Psoas muscle (tissue), 8 donors: ENCODE results near the gene APLP2. TPM values are rescaled to one million over a fixed set of nuclear protein-coding genes. Genes with fewer than 3 reads are reported as not detected.

Experiments used
- ATAC-seq, 4 donors: fragments of 200-7000 bp; cut with Tn5 transposase; one replicate each; pipeline ENCODE4 v1.9.1; 2020; ENCODE audit warnings: moderate library complexity in 3 of 4, mild to moderate bottlenecking in 2 of 4
- DNase-seq, 2 donors: peaks; one replicate each; pipeline ENCODE4 v3.0.0-alpha.2; 2020
- H3K27ac ChIP-seq: fragments of 200-600 bp; one replicate; pipeline ENCODE4 v1.8.0; 2022
- H3K27me3 ChIP-seq, 3 donors: fragments of 200-600 bp in 1 of 3; one replicate each; pipeline versions ENCODE4 v1.6.1 to v1.8.0; 2013 to 2022; ENCODE audit warnings: low read length in 2 of 3, mild to moderate bottlenecking in 2 of 3, moderate library complexity in 1 of 3; ENCODE audit not compliant: insufficient read depth in 3 of 3
- H3K36me3 ChIP-seq, 2 donors: fragments of 200-600 bp in 1 of 2; one replicate each; pipeline versions ENCODE4 v1.6.1 to v1.8.0; 2013 to 2022; ENCODE audit warnings: low read depth in 1 of 2, mild to moderate bottlenecking in 1 of 2, moderate library complexity in 1 of 2; ENCODE audit not compliant: insufficient read depth in 1 of 2
- H3K4me1 ChIP-seq: fragments of 200-600 bp; one replicate; pipeline ENCODE4 v1.8.0; 2022
- H3K4me3 ChIP-seq: fragments of 200-600 bp; one replicate; pipeline ENCODE4 v1.8.0; 2022; ENCODE audit warnings: mild to moderate bottlenecking
- H3K9me3 ChIP-seq: fragments of 200-600 bp; one replicate; pipeline ENCODE4 v1.8.0; 2022
- WGBS, 3 donors: extraction: QIAGEN DNeasy Blood & Tissue Kit; methylation state at CpG; one replicate each; pipeline versions ENCODE4 v1.1.6 to v1.1.7; 2013; 5-methylcytosine and 5-hydroxymethylcytosine counted together
- intact Hi-C, 2 donors: fragments of 100-400 bp; cut with DNase I; formaldehyde crosslinking; loops; one replicate each; pipeline versions ENCODE4 v1.11.0 to v1.14.2; 2022
- polyA plus RNA-seq, 3 donors: library from polyadenylated mRNA; stranded (reverse); fragments of 200-250 nt; gene quantifications; one replicate each; pipeline ENCODE4 v1.2.3, GENCODE V29; 2013
- total RNA-seq, 4 donors: library from RNA; stranded (reverse); fragmentation: NEBNext Ultra II Directional in 2 of 4; extraction: Animal tissue kit (Norgen Biotek cat#: 25700) in 2 of 4; gene quantifications; one replicate each; pipeline versions ENCODE4 v1.2.1 to v1.2.4, GENCODE V29; 2021 to 2023
- TF ChIP-seq, protein P1 (sequence below): fragments of 200-600 bp; IDR thresholded peaks from one replicate; pipeline ENCODE4 v1.8.0; 2022; ENCODE audit warnings: antibody characterized with exemption
- donor health status: healthy with polysubstance abuse.
- donor health status: DM: no; HTN: no; CAD: no; lungs with moderate emphysema.
- donor health status: Bipolar disorder and iron deficiency.
- donor health status: healthy.
- donor health status: DM: yes; HTN: yes; CAD: no.
- donor health status: DM: no; HTN: no; CAD: no.
- donor health status: DM: no; HTN: no; CAD: no.
- donor health status: DM: yes; HTN: yes; CAD: no.

APLP2 gene
- total and polyA plus RNA-seq, 7 donors, result 37.8 to 96.7 (median 67.6) TPM

DNA sequence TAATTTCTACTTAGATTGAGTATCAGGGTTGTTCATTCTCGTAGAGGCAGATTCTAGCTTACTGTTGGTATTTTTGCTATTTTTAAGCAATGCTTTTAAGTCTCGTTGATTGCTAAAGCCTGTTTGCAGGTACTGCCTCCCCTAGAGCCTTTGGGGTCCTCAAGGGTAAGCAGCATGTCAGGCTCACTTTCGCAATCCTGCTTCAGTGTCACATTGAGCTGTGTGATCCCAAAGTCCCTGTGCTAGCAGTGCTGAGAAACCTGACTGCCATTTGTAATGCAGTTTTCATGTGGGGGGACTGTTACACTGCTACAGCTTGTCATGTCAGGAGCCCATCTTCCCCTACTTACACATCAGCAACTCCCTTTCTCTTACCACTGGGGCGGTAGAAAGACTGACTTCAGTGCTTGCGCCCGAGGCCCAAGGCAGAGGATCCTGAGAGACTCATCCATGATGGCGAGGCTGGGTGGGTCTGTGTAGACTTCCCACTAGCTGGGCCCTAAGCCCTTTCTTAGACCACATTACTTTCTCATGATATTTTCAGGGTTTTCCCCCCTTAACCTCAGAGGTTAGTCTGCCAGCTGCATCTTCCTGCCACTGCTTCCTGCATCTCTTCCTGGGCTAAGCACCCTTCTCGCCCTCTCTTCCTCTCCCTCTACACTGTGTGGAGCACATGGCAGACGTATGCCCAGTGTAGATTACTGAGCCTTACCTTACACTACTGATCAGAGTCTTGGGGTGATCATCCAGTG, 49.1 kb downstream of the APLP2 start:
- Histone ChIP-seq H3K27me3 (no peaks in the 10 kb centered on the region), H3K36me3 (peaks cover 6 to 21% of the 10 kb centered on the region in 2 donors), H3K4me1 (peaks cover 10% of the 10 kb centered on the region), H3K4me3 (no peak overlapping the region), H3K27ac (no peak overlapping the region), H3K9me3 (no peaks in the 10 kb centered on the region)
- DNase-seq (no peak), ATAC-seq (no peak)
- intact Hi-C loops, result no loop called here
- WGBS, 3 donors, result 86 to 94% (median 92%) methylated on average over 9 of the region's 9 CpGs
- TF ChIP-seq, protein P1, sequence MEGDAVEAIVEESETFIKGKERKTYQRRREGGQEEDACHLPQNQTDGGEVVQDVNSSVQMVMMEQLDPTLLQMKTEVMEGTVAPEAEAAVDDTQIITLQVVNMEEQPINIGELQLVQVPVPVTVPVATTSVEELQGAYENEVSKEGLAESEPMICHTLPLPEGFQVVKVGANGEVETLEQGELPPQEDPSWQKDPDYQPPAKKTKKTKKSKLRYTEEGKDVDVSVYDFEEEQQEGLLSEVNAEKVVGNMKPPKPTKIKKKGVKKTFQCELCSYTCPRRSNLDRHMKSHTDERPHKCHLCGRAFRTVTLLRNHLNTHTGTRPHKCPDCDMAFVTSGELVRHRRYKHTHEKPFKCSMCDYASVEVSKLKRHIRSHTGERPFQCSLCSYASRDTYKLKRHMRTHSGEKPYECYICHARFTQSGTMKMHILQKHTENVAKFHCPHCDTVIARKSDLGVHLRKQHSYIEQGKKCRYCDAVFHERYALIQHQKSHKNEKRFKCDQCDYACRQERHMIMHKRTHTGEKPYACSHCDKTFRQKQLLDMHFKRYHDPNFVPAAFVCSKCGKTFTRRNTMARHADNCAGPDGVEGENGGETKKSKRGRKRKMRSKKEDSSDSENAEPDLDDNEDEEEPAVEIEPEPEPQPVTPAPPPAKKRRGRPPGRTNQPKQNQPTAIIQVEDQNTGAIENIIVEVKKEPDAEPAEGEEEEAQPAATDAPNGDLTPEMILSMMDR, result no peak

DNA sequence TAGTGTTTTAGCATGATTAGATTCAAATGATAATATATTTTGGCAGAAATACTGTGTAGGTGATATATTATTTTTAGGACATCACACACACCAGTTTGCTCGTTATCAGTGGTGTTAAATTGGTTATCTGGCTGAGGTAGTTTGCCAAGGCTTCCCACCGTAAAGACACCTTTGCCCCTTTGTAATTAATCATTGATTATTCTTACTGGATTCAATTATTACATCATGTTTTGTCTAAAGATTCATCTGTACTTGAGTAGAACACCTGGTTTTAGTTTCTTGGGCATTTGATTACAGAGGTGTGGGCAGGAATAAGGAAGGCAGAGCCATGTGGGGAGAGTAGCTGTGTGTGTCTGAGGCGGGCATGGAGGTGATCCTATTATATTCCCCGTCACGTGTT, 50.4 kb downstream of the APLP2 start:
- intact Hi-C loops, result no loop called here
- peaks cover 9% of the 10 kb centered on the region for H3K4me1 ChIP-seq

DNA sequence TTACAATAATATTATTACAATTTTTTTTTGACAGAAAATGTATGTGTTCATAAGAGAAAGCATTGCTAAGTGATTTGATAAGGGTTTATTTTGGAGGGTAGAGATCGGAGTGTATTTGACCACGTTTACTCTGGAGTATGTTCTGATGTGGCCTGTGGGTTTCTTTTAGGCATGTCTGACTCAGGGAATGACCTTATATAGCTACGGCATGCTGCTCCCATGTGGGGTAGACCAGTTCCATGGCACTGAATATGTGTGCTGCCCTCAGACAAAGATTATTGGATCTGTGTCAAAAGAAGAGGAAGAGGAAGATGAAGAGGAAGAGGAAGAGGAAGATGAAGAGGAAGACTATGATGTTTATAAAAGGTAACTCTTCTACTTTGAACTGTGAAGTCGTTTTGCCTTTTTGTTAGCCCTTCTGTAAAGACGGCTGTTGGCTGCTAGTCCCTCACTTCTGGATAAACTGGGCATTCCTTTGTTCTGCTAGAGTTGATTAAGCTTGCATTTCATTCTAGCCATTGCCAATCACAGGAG, 51.8 kb downstream of the APLP2 start:
- no peak for DNase-seq
- WGBS, 3 donors, result 65 to 74% (median 73%) methylated on average over 5 of the region's 5 CpGs
- Histone ChIP-seq H3K4me3 (no peak overlapping the region), H3K27ac (peak overlapping the region; percentile 46), H3K36me3 (peaks cover 6 to 30% of the 10 kb centered on the region in 2 donors), H3K9me3 (no peaks in the 10 kb centered on the region), H3K27me3 (no peaks in the 10 kb centered on the region), H3K4me1 (peaks cover 4% of the 10 kb centered on the region)
- TF ChIP-seq, protein P1, result no peak
- no peak for ATAC-seq
- intact Hi-C loops, result no loop called here

More for the DNA sequence above, 50.4 kb downstream of the APLP2 start:
- DNase-seq (no peak), ATAC-seq (no peak)
- TF ChIP-seq, protein P1, result no peak
- peaks cover 6 to 30% of the 10 kb centered on the region in 2 donors for H3K36me3 ChIP-seq
- no peak overlapping the region for H3K4me3 ChIP-seq
- 77 to 86% (median 86%) methylated on average over 5 of the region's 5 CpGs for WGBS, 3 donors
- H3K9me3 ChIP-seq, result no peaks in the 10 kb centered on the region
- no peaks in the 10 kb centered on the region for H3K27me3 ChIP-seq
- H3K27ac ChIP-seq, result no peak overlapping the region

DNA sequence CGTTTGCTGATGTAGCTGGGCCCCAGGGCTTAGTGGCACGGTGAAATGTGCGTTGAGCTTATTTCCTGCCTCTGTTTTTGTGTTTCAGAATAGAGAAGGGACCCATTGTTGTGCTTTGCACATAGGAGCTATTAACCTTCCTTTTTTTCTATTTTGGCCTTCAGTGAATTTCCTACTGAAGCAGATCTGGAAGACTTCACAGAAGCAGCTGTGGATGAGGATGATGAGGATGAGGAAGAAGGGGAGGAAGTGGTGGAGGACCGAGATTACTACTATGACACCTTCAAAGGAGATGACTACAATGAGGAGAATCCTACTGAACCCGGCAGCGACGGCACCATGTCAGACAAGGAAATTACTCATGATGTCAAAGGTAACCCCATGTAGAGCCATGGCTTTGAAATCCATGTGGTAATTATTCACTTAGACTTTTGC, 52.5 kb downstream of the APLP2 start:
- TF ChIP-seq, protein P1, result no peak
- intact Hi-C loops, result no loop called here
- ATAC-seq, result no peak

More for the DNA sequence above, 52.5 kb downstream of the APLP2 start:
- no peaks in the 10 kb centered on the region for H3K9me3 ChIP-seq
- H3K36me3 ChIP-seq, result peaks cover 6 to 36% of the 10 kb centered on the region in 2 donors
- peaks cover 5% of the 10 kb centered on the region for H3K4me1 ChIP-seq
- WGBS, 3 donors, result 67 to 77% (median 73%) methylated on average over 7 of the region's 7 CpGs
- H3K27ac ChIP-seq, result peak overlapping the region; percentile 46
- no peaks in the 10 kb centered on the region for H3K27me3 ChIP-seq
- DNase-seq, result no peak
- H3K4me3 ChIP-seq, result no peak overlapping the region
